Brain microvascular endothelial cell (primary cell): ENCODE results near the gene IP6K3.

ENCODE experiments used
- DNase-seq: peaks from one replicate; pipeline ENCODE4 v3.0.0-alpha.2; 2020
- H3K27ac ChIP-seq: fragments of 250-450 bp; sonication (Bioruptor Pico); 2 replicates; pipeline ENCODE4 v1.5.1; 2020; ENCODE audit warnings: mild to moderate bottlenecking, moderate library complexity
- H3K27me3 ChIP-seq: fragments of 250-450 bp; sonication (Bioruptor Pico); replicated peaks from 2 replicates; pipeline ENCODE4 v1.5.1; 2020; ENCODE audit warnings: mild to moderate bottlenecking
- H3K36me3 ChIP-seq: fragments of 250-450 bp; sonication (Bioruptor Pico); replicated peaks from 2 replicates; pipeline ENCODE4 v1.5.1; 2020; ENCODE audit warnings: mild to moderate bottlenecking
- H3K4me3 ChIP-seq: 2 replicates; pipeline ENCODE4 v1.5.1; 2011; ENCODE audit warnings: low read depth, mild to moderate bottlenecking, control low read depth, low read length, moderate library complexity
- CTCF ChIP-seq: IDR thresholded peaks from 2 replicates; pipeline ENCODE4 v1.5.1; 2011; ENCODE audit warnings: low read depth, mild to moderate bottlenecking, moderate library complexity, low read length, control low read depth, inconsistent platforms; ENCODE audit errors: missing control alignments
- in situ Hi-C: cut with HindIII; loops from 2 replicates; pipeline ENCODE4 v1.10.0; 2017; ENCODE audit warnings: low sequenced_read_pairs, low pct_ligation_motif_present

Gene IP6K3

DNA sequence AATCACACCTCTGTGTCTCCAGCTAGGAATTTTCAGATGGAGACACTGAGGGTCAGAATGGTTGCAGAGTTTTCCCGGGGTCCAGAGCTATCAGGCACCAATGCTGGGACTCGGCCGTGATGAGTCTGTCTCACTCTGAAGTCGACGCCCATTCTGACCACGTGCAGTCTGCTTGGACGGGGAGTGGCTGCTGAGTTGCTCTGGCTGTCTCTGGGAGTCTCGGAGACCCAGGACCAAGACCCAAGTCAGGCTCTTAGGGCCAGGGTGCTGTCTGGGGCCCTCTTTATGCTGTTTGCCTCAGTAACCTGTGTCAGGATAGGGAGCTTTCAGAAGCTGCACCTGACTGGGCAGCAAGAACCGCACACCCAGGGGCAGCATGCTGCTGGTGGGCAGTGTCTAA is 4.6 kb downstream of the IP6K3 start:
- H3K27me3 ChIP-seq = peaks cover 13% of the 10 kb centered on the region
- no peak for TF ChIP-seq CTCF
- in situ Hi-C loops = no loop called here
- DNase-seq = no peak
- H3K27ac ChIP-seq = no peak overlapping the region
- H3K4me3 ChIP-seq = no peak overlapping the region
- no peaks in the 10 kb centered on the region for H3K36me3 ChIP-seq

GRCh38 chr6:33740794-33741193 is 5.9 kb downstream of the IP6K3 start:
- Histone ChIP-seq H3K27me3 (peaks cover 13% of the 10 kb centered on the region), H3K36me3 (no peaks in the 10 kb centered on the region), H3K27ac (no peak overlapping the region), H3K4me3 (no peak overlapping the region)
- no peak for TF ChIP-seq CTCF
- in situ Hi-C loops = no loop called here
- DNase-seq = no peak

GRCh38 chr6:33740204-33740608 is 6.5 kb downstream of the IP6K3 start:
- in situ Hi-C loops = no loop called here
- Histone ChIP-seq H3K27ac (no peak overlapping the region), H3K36me3 (no peaks in the 10 kb centered on the region), H3K4me3 (no peak overlapping the region), H3K27me3 (peaks cover 13% of the 10 kb centered on the region)
- no peak for TF ChIP-seq CTCF
- no peak for DNase-seq

DNA sequence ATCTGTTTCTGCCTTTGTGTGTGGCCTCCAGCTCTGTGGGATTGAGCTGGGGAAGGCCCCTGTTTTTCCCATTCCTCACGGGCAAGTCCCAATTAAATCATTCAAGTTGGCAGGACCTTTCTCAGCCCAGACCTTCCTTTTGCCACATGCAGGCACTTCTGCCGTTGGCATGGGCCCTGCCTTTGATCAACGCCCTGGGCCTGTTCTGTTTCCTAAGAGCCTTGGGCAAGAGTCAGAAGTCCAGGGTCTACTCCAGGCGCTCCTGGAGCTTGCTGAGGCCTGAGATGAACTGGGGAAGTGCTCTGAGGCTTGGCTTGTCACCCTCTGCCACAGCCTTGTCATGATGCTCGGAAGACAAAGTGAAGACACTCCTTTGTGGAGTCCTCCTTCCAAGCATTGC is 7.1 kb downstream of the IP6K3 start:
- TF ChIP-seq CTCF = no peak
- no peaks in the 10 kb centered on the region for H3K36me3 ChIP-seq

GRCh38 chr6:33738879-33739278 is 7.8 kb downstream of the IP6K3 start:
- no peak for TF ChIP-seq CTCF

More for the DNA sequence above, 7.1 kb downstream of the IP6K3 start:
- Histone ChIP-seq H3K4me3 (no peak overlapping the region), H3K27ac (no peak overlapping the region), H3K27me3 (peaks cover 13% of the 10 kb centered on the region)
- in situ Hi-C loops = no loop called here
- DNase-seq = no peak

GRCh38 chr6:33738153-33738552 is 8.6 kb downstream of the IP6K3 start:
- in situ Hi-C loops = no loop called here
- H3K36me3 ChIP-seq = no peaks in the 10 kb centered on the region
- H3K27me3 ChIP-seq = peaks cover 6% of the 10 kb centered on the region

More at GRCh38 chr6:33738879-33739278, 7.8 kb downstream of the IP6K3 start:
- Histone ChIP-seq H3K4me3 (no peak overlapping the region), H3K36me3 (no peaks in the 10 kb centered on the region), H3K27me3 (peaks cover 10% of the 10 kb centered on the region), H3K27ac (no peak overlapping the region)
- DNase-seq = no peak
- in situ Hi-C loops = no loop called here

More at GRCh38 chr6:33738153-33738552, 8.6 kb downstream of the IP6K3 start:
- no peak overlapping the region for H3K4me3 ChIP-seq
- H3K27ac ChIP-seq = no peak overlapping the region
- no peak for TF ChIP-seq CTCF
- no peak for DNase-seq
